Activated CD8-positive, alpha-beta memory T cell treated with anti-CD3 and anti-CD28 coated beads, Interleukin-2, amount 50 U/mL, for 1 hour (primary cell): Measurements from ENCODE around the gene PPP4R2.
A peak's percentile ranks its signal among the peaks of the same experiment; 100 is the strongest.

Source experiments
- DNase-seq: peaks from one replicate; pipeline ENCODE4 v3.0.0-alpha.2; 2020; ENCODE audit errors: extremely low read depth

PPP4R2 gene

DNA sequence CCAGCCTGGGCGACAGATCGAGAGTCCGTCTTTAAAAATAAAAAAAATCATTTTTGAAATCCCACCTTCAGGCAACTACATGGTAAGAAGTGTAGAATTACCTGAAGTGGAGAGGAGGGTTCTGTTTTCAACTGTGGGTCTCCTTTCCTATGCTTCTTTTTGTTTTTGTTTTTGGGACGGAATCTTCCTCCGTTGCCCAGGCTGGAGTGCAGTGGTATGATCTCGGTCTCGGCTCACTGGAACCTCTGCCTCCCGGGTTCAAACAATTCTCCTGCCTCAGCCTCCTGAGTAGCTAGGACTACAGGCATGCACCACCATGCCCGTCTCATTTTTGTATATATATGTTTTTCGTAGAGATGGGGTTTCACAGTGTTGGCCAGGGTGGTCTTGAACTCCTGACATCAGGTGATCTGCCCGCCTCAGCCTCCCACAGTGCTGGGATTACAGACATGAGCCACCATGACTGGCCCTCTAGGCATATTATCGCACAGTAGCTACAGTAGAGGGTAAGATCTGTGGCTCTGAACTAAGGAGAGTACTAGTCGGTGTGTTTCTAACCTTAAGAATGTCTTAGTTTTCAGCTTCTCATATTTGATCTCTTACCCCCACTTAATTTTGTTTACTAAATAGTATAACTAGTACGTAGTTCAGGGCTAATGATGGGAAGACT, 73.3 kb downstream of the PPP4R2 start:
- DNase-seq = no peak

DNA sequence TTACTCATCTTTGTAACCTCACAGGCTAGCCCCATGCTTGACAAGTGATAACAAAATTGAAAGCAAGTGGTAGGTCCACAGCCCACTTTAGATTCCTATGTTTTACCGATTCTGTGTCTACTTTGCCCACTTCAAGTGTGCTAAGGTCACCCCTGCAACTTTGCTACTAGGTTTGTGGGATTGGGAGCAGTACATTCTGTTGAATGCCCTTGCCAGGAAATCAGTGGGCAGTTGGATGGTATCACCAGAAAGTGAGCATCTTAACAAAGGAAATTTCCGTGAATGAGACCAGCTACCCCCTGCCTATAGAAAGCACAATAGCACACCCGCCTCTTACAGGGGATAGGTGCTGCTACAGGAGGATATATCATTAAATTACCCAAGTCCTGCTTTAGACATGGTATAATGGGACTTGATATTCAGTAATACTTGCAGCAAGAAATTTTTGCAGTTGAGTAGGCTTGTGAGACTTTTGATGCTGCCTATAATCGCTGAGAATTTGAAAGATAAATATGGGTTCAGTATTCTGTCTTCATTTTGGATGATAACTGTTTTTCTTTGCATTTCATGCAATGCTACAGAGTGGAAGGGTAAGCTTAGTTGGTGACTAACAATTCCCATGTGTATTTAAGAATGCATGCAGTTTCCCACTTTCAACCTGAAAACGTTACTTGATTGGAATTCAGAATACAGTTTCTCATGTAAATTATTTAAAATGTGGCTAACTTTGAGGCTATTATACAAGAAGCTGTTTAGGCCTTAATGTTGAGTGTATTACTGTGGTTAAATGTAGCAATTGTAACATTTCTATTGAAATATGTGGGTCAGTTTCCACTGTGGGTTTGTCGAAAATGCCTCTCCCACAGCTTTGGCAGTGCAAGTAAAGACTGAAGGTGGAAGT, 74.3 kb downstream of the PPP4R2 start:
- DNase-seq = no peak

DNA sequence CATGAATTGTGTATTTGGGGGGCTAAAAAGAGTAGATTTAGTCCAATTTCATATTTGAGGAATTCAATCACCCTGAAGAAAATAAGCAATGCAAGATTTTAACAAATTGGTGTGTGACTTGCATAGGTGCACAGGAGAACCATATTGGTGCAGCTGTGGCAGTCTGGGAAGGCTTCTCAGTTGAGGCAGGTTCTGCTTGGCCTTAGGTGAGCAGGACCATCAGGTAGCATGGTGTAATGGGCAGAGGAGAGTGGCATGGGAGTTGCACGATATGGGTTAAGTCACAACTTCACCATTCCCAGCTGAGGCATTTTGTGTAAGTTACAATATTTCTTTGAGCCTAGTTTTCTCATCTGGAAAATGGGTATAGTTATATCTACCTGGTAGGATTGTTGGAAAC, 75.3 kb downstream of the PPP4R2 start:
- no peak for DNase-seq

DNA sequence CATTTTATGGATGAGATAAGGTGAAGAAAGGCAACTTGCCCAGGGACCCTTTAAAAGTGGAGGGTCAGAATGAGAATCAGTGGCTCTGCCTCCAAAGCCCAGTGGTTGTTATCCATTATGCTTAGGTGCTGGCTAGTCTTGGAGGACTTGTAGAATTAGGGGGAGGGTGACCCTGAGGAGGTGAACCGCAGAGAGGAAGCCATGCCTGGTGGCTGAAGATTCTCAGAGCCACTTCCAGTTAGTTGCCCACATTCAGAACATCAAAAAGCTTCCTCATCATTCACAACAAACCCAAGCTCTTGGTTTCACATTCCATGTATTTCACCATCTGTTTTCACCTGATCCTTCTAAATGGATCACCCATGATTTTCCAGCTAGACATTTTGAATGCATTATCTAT, 76.0 kb downstream of the PPP4R2 start:
- DNase-seq = no peak

- DNase-seq = no peak
Observed at GRCh38 chr3:73073091-73073707, 76.6 kb downstream of the PPP4R2 start.

- no peak for DNase-seq
Observed at GRCh38 chr3:73074781-73075180, 78.2 kb downstream of the PPP4R2 start.

GRCh38 chr3:73080216-73080966, 83.8 kb downstream of the PPP4R2 start:
- DNase-seq = no peak

DNA sequence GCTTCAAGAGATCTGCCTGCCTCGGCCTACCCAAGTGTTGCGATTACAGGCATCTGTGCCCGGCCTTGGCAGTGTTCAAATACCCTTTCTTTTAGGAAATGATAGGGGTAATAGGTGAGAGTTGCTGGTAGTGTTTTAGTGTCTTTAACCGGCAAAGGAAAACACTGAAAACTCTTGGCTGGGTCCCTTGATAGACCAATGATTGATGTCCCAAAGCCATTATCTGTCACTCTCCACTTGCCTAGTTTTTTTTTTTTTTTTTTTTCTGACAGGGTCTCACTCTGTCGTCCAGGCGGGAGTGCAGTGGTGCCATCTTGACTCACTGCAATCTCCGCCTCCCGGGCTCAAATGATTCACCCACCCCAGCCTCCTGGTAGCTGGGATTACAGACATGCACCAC, 84.5 kb downstream of the PPP4R2 start:
- DNase-seq = no peak

GRCh38 chr3:73084170-73084569, 87.6 kb downstream of the PPP4R2 start:
- no peak for DNase-seq

GRCh38 chr3:73086071-73086494, 89.5 kb downstream of the PPP4R2 start:
- DNase-seq = no peak

- DNase-seq = no peak
Observed at GRCh38 chr3:73094129-73094528, 97.5 kb downstream of the PPP4R2 start.

DNA sequence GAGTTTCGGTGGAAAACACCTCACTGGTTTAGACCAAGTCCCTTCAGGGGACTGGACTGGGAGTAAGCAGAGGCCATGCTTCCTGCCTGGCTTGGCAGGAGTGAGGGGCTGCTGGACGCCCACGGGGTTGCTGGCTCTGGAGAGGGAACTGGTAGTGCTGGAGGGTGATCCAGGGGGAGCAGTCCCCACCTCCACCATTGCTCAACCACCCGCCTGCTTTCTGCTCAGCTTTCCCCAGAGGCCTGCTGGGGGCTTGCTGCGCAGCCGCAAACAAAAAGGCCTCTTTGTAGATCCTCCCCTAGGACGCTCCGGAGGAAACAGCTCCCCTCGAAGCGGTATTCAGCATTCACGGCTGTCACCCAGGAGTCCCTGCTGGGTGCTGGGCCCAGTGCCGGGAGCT, 98.3 kb downstream of the PPP4R2 start:
- no peak for DNase-seq

GRCh38 chr3:73096169-73096568, 99.6 kb downstream of the PPP4R2 start:
- DNase-seq = no peak

- no peak for DNase-seq
Observed at GRCh38 chr3:73098026-73098425, 101.4 kb downstream of the PPP4R2 start.

GRCh38 chr3:73098873-73099272, 102.3 kb downstream of the PPP4R2 start:
- no peak for DNase-seq

DNA sequence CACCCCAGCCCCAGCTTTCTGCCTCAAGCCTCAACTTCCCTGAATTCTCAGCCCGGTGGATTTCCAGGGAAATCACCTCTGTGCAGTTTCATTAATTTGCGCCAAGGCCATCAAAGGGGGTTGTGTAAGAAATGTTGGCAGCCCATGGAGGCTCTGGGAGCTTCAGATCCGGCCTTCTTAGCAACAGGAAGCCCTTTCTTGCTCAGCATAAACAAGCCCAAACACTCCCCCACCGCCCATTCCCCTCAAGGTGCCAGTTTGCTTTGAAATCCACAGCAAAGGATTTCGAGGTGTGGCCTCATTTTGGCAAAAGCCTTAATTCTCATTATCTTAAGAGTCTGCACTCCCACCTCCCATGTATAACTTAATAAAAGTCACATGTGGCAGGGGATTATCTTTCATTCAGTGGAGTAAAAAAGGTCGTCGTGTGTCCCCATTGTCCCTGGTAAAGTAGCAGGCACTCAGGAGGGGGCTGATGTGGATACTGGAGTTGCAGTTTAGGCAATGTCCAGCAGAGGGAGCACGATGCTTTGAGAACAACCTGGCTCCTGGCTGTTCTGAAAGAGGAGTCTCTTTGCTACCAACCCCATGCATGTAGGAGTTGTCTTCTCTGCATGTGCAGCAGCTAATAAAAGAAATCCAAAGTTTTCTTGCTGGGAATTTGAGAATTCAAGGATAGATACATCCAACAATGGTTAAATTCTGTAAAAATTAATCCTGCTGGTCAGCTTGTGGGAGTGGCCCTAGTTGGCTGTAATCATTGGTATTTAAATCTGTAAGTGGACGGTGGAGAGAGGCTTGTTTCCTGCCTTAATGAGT, 104.3 kb downstream of the PPP4R2 start:
- peak; percentile 21 for DNase-seq

GRCh38 chr3:73101881-73102280, 105.3 kb downstream of the PPP4R2 start:
- DNase-seq = no peak

DNA sequence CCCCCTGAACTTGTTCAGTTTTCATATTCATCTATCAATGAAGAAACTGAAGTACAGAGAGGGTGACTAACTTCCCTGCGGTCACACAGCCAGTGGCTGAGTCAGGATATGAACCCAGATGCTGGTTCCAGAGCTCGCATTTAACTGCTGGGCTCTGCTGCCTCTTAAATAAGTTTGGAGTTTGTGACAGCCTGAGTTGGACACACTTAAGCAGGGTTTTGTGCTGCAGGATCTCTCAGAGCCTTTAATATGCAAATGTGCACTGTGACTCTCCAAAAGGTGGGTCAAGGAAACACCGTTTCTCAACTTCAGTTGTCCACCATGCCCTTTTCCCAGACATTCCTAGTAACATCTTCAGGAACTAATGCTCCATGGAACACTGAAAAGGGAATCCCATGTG, 110.6 kb downstream of the PPP4R2 start:
- DNase-seq = no peak

GRCh38 chr3:73107676-73108187, 111.1 kb downstream of the PPP4R2 start:
- DNase-seq = no peak

DNA sequence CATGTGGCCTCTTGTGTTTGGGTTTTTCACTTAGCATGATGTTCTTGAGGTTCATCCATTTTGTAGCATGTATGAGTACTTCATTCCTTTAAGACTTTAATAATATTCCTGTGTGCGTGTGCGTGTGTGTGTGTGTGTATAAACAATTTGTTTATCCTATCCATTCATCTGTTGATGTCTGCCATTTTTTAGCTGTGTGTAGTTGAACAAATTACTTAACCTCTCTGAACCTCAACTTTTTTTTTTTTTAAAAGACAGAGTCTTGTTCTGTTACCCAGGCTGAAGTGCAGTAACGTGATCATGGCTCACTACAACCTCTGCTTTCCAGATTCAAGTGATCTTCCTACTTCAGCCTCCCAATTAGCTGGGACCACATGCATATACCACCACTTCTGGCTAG, 112.1 kb downstream of the PPP4R2 start:
- DNase-seq = no peak

- DNase-seq = no peak
Observed at GRCh38 chr3:73110530-73110929, 113.9 kb downstream of the PPP4R2 start.
